Measurements from ENCODE around the gene CBL. TPM values are rescaled to one million over a fixed set of nuclear protein-coding genes. Genes with fewer than 3 reads are reported as not detected.

CBL gene
- total RNA-seq, 4 donors from 2014 or later: 11.1 to 20.6 (median 15.9) TPM

GRCh38 chr11:119206511-119207414 lies 624 bp downstream of the CBL start:
- H3K4me1 ChIP-seq: peaks cover 0 to 12% (median 10%) of the 10 kb centered on the region in 4 donors

GRCh38 chr11:119207415-119207960 lies 1.3 kb downstream of the CBL start:
- Histone ChIP-seq H3K27ac (peak overlapping the region in 2 of 4 donors; percentile 95 to 97), H3K27me3 (no peaks in the 10 kb centered on the region), H3K9me3 (no peaks in the 10 kb centered on the region), H3K4me3 (peak overlapping the region; percentile 78 to 100 (median 96)), H3K4me1 (peaks cover 0 to 12% (median 10%) of the 10 kb centered on the region in 4 donors), H3K36me3 (no peaks in the 10 kb centered on the region)
- TF ChIP-seq POLR2A (IDR thresholded peaks at IDR 0.05): no peak
- TF ChIP-seq, protein P1, sequence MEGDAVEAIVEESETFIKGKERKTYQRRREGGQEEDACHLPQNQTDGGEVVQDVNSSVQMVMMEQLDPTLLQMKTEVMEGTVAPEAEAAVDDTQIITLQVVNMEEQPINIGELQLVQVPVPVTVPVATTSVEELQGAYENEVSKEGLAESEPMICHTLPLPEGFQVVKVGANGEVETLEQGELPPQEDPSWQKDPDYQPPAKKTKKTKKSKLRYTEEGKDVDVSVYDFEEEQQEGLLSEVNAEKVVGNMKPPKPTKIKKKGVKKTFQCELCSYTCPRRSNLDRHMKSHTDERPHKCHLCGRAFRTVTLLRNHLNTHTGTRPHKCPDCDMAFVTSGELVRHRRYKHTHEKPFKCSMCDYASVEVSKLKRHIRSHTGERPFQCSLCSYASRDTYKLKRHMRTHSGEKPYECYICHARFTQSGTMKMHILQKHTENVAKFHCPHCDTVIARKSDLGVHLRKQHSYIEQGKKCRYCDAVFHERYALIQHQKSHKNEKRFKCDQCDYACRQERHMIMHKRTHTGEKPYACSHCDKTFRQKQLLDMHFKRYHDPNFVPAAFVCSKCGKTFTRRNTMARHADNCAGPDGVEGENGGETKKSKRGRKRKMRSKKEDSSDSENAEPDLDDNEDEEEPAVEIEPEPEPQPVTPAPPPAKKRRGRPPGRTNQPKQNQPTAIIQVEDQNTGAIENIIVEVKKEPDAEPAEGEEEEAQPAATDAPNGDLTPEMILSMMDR (IDR thresholded peaks at IDR 0.05): no peak
- no peak for DNase-seq

More at GRCh38 chr11:119206511-119207414, 624 bp downstream of the CBL start:
- peak overlapping the region; percentile 90 to 97 (median 94) for H3K27ac ChIP-seq
- no peaks in the 10 kb centered on the region for H3K36me3 ChIP-seq
- TF ChIP-seq, protein P1 (IDR thresholded peaks at IDR 0.05): no peak
- no peak for TF ChIP-seq POLR2A (IDR thresholded peaks at IDR 0.05)
- DNase-seq: peak in 2 of 3 donors; percentile 65 to 73
- H3K27me3 ChIP-seq: no peaks in the 10 kb centered on the region
- H3K4me3 ChIP-seq: peak overlapping the region; percentile 78 to 100 (median 96)
- no peaks in the 10 kb centered on the region for H3K9me3 ChIP-seq

GRCh38 chr11:119209186-119209585 lies 3.0 kb downstream of the CBL start:
- Histone ChIP-seq H3K27me3 (no peaks in the 10 kb centered on the region), H3K27ac (no peak overlapping the region), H3K4me3 (no peak overlapping the region), H3K9me3 (no peaks in the 10 kb centered on the region), H3K4me1 (peaks cover 0 to 12% (median 10%) of the 10 kb centered on the region in 4 donors), H3K36me3 (no peaks in the 10 kb centered on the region)
- TF ChIP-seq POLR2A (IDR thresholded peaks at IDR 0.05): no peak
- TF ChIP-seq, protein P1 (IDR thresholded peaks at IDR 0.05): no peak
- DNase-seq: no peak

DNA sequence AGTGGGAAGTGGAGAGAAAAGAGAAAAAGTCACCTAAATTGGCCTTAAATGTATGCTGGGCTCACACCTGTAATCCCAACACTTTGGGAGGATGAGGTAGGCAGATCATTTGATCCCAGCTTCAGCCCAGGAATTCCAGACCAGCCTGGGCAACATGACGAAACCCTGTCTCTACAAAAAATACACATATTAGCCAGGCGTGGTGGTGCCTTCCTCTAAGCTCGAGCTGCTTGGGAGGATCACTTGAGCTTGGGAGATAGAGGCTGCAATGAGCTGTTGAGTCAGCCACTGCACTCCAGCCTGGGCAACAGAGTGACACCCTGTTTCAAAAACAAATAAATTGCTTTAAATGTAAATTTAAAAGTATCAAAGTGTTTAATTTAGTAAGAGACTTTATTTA lies 3.9 kb downstream of the CBL start:
- Histone ChIP-seq H3K27ac (no peak overlapping the region), H3K9me3 (no peaks in the 10 kb centered on the region), H3K36me3 (no peaks in the 10 kb centered on the region), H3K4me3 (no peak overlapping the region), H3K4me1 (peaks cover 0 to 11% (median 8%) of the 10 kb centered on the region in 4 donors), H3K27me3 (no peaks in the 10 kb centered on the region)
- TF ChIP-seq, protein P1 (IDR thresholded peaks at IDR 0.05): no peak
- TF ChIP-seq POLR2A (IDR thresholded peaks at IDR 0.05): no peak
- no peak for DNase-seq

DNA sequence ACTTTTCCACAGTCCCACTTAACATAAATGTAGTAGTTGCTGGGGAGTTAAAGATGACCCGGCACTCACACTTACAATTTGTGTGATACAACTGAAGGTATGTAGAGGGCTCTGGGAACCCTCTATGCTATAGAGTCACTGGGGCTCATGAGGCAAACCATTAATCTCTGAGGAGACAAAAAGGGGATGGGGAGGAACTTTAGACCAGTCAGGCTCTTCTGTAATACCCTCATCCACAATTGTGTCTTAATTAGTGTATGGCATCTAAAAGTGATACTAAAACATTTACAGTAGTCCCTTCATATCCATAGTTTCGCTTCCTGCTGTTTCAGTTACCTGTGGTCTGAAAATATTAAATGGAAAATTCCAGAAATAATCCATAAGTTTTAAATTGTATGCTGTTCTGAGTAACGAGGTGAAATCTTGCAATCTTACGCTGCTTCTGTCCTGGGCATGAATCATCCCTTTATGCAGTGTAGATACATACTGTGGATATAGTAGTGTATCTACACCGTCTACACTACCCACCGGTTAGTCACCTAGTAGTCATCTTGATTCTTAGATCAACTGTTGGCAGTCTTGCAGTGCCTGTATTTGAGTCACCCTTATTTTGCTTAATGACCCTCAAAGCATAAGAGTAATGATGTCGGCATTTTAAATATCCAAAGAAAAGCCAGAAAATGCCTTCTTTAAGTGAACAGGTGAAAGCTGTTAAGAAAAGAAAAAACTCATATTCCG lies 12.2 kb downstream of the CBL start:
- TF ChIP-seq, protein P1 (IDR thresholded peaks at IDR 0.05): no peak
- no peak for TF ChIP-seq POLR2A (IDR thresholded peaks at IDR 0.05)
- Histone ChIP-seq H3K36me3 (no peaks in the 10 kb centered on the region), H3K27ac (no peak overlapping the region), H3K9me3 (no peaks in the 10 kb centered on the region), H3K4me1 (peaks cover 0 to 3% (median 0%) of the 10 kb centered on the region in 4 donors), H3K4me3 (no peak overlapping the region), H3K27me3 (no peaks in the 10 kb centered on the region)
- DNase-seq: no peak
